ENCODE data around the gene AMPH.
A peak's percentile ranks its signal among the peaks of the same experiment; 100 is the strongest.
"Not testable (repeated sequence)": the region's sequence is repeated elsewhere in the genome, so short reads cannot be mapped to it uniquely, and the experiment has no call there.

The AMPH gene

DNA sequence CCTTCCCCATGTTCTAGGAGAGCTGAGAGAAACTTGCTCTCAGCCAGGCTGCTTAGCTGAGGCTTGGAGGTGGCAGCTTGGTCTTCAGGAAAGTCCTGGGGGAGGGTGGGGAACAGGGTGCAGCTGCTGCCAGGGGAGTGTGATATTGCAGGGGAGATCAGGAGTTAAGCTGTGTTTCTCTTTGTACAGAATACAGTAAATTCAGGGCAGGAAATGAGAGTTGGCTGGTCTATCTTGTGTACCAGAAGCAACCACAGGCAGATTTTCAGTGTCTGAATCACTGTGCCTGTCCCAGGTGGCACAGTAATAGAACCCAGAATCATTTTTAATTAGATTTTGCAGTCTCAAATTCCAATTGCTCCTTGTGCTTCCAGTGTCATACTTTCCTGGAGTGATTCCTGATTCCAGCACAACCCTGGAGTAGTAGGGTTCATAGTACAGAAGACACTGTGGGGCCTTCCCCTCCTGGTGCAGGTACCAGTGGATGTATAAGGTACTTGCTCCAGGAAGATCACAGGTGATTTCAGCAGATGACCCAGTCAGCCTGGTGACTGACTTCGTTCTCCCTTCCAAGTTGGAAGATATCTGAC lies 263.8 kb downstream of the AMPH start:
- ChIA-PET CTCF (interaction anchor here (0.5 to 2.5 kb wide), 7 partner anchors 8 to 637 kb away, joined by 3 to 8 read pairs (median 4); partner anchors contain the start of gene STARD3NL), POLR2A (no interaction called here)
- no peak for DNase-seq (ENCODE audit: extremely low spot score)
- TF ChIP-seq SP1 (IDR thresholded peaks at IDR 0.05) (no peak), ELF4 (IDR thresholded peaks at IDR 0.05) (no peak), NFRKB (IDR thresholded peaks at IDR 0.05) (no peak), ZNF384 (IDR thresholded peaks at IDR 0.05) (no peak), LEF1 (IDR thresholded peaks at IDR 0.05; ENCODE audit: borderline replicate concordance) (no peak)

DNA sequence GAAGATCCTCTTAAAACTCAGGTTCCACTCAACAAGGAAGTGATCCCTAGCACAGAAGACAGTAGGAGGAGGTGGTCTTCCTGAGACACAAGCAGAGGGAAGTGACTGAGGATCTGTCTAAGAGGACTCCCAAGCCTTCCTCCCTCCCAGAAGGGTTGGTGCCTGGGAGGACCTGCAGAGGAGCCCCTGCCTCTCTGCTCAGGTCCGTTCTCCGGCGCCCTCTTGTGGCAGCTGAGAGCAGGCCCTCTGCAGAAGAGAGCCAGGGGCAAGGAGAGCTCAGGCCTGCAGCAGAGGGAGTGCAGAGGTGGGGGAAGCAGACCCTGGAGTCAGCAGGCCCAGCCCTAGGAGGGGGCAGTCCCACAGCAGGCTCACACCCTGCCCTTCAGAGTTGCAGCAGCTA lies 267.8 kb downstream of the AMPH start:
- DNase-seq (ENCODE audit: extremely low spot score), result peak; percentile 44
- CTCF ChIA-PET, result interaction anchor here (0.6 to 0.8 kb wide), 2 partner anchors 15 to 62 kb away, joined by 3 read pairs; no protein-coding TSS in a partner anchor
- POLR2A ChIA-PET, result not testable (repeated sequence)

DNA sequence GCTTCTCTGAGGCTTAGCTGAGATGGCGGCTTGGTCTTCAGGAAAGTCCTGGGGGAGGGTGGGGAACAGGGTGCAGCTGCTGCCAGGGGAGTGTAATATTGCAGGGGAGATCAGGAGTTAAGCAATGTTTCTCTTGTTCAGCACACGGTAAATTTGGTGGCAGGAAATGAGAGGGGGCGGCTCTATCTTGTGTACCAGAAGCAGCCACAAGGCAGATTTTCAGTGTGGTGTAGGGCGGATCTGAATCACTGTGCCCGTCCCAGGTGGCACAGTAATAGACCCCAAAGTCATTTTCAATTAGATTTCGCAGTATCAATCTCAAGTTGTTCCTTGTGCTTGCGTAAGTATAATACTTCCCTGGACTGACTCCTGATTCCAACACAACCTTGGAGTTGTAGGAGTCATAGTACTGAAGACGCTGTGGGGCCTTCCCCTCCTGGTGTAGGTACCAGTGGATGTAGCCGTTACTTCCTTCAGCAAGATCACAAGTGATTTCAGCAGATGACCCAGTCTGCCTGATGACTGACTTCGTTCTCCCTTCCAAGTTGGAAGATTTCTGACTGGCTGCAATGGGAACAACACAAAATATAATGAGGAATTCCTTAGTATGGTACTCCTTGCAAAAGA lies 268.4 kb downstream of the AMPH start:
- POLR2A ChIA-PET; DNase-seq (ENCODE audit: extremely low spot score): not testable (repeated sequence)
- CTCF ChIA-PET, result interaction anchor here (0.6 to 0.8 kb wide), 2 partner anchors 15 to 62 kb away, joined by 3 read pairs; no protein-coding TSS in a partner anchor

DNA sequence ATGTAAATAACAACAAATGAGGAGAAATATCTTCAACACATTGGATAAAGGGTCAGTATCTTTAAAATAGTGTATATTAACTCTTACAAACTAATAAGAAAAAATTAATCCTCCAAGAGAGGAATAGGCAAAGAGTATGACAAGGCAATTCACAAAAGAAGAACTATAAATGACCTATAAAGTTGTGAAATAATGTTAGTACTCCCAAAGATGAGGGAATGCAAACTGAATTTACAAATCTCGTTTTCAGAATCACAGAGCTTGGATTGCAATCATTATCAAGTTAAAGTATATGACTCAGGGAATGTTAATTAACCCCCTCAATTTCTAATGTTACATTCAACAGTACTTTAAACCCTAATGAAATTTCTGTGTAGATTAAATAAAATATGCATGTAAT lies 270.4 kb downstream of the AMPH start:
- TF ChIP-seq BHLHE40 (IDR thresholded peaks at IDR 0.05; ENCODE audit: borderline replicate concordance) (no peak), TARDBP (IDR thresholded peaks at IDR 0.05) (no peak), FOXK2 (IDR thresholded peaks at IDR 0.05) (no peak)
- TF ChIP-seq, protein P1, sequence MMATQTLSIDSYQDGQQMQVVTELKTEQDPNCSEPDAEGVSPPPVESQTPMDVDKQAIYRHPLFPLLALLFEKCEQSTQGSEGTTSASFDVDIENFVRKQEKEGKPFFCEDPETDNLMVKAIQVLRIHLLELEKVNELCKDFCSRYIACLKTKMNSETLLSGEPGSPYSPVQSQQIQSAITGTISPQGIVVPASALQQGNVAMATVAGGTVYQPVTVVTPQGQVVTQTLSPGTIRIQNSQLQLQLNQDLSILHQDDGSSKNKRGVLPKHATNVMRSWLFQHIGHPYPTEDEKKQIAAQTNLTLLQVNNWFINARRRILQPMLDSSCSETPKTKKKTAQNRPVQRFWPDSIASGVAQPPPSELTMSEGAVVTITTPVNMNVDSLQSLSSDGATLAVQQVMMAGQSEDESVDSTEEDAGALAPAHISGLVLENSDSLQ (IDR thresholded peaks at IDR 0.05), result no peak
- DNase-seq (ENCODE audit: extremely low spot score), result no peak
- ChIA-PET POLR2A (no interaction called here), CTCF (no interaction called here)

DNA sequence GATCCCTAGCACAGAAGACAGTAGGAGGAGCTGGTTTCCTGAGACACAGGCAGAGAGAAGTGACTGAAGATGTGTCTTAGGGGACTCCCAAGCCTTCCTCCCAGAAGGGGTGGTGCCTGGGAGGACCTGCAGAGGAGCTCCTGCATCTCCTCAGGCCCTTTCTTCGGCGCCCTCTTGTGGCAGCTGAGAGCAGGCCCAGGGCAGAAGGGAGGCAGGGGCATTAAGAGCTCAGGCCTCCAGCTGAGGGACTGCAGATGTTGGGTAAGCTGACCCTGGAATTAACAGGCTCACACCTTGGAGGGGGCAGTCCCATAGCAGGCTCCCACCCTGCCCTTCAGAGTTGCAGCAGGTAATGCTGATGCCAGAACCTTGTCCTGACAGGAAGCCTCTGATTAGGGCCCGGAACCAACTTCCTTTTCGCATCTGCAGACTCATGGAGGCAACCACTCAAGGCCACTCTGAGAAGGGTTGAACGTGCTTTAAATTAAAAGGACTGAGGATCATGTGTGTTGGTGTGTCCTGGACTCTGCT lies 272.0 kb downstream of the AMPH start:
- CTCF ChIA-PET, result interaction anchor here (0.7 to 1.3 kb wide), 5 partner anchors 9 to 182 kb away, joined by 3 to 5 read pairs (median 3); partner anchors contain the start of gene STARD3NL
- POLR2A ChIA-PET; DNase-seq (ENCODE audit: extremely low spot score): not testable (repeated sequence)

DNA sequence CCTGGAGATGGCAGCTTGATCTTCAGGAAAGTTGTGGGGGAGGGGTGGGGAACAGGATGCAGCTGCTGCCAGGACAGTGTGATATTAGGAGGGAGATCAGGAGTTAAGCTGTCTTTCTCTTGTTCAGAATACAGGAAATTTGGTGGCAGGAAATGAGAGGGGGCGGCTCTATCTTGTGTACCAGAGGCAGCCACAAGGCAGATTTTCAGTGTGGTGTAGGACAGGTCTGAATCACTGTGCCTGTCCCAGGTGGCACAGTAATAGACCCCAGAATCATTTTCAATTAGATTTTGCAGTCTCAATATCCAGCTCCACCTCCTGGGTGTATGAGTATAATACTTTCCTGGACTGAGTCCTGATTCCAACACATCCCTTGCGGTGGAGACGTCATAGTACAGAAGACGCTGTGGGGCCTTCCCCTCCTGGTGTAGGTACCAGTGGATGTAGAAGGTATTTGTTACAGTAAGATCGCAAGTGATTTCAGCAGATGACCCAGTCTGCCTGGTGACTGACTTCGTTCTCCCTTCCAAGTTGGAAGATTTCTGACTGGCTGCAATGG lies 272.8 kb downstream of the AMPH start:
- DNase-seq (ENCODE audit: extremely low spot score); POLR2A ChIA-PET: not testable (repeated sequence)
- CTCF ChIA-PET, result interaction anchor here (0.8 to 1.3 kb wide), 4 partner anchors 9 to 35 kb away, joined by 3 to 5 read pairs (median 4); no protein-coding TSS in a partner anchor

DNA sequence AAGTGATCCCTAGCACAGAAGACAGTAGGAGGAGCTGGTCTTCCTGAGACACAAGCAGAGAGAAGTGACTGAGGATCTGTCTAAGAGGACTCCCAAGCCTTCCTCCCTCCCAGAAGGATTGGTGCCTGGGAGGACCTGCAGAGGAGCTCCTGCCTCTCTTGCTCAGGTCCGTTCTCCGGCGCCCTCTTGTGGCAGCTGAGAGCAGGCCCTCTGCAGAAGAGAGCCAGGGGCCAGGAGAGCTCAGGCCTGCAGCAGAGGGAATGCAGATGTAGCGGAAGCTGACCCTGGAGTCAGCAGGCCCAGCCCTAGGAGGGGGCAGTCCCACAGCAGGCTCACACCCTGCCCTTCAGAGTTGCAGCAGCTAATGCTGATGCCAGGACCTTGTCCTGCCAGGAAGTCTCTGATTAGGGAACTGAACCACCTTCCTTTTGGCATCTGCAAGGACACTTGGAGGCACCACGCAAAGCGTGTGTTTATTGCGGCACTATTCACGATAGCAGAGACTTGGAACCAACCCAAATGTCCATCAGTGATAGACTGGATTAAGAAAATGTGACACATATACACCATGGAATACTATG lies 276.8 kb downstream of the AMPH start:
- CTCF ChIA-PET, result interaction anchor here (0.6 to 1.4 kb wide), 8 partner anchors 9 to 455 kb away, joined by 3 to 6 read pairs (median 4); no protein-coding TSS in a partner anchor
- POLR2A ChIA-PET, result not testable (repeated sequence)
- DNase-seq (ENCODE audit: extremely low spot score), result peak; percentile 55

DNA sequence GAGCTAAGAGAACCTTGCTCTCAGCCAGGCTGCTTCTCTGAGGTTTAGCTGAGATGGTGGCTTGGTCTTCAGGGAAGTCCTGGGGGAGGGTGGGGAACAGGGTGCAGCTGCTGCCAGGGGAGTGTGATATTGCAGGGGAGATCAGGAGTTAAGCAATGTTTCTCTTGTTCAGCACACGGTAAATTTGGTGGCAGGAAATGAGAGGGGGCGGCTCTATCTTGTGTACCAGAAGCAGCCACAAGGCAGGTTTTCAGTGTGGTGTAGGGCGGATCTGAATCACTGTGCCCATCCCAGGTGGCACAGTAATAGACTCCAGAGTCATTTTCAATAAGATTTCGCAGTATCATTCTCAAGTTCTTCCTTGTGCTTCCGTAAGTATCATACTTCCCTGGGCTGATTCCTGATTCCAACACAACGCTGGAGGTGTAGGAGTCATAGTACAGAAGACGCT lies 277.7 kb downstream of the AMPH start:
- POLR2A ChIA-PET; DNase-seq (ENCODE audit: extremely low spot score): not testable (repeated sequence)
- CTCF ChIA-PET, result interaction anchor here (0.8 to 1.4 kb wide), 5 partner anchors 8 to 454 kb away, joined by 3 to 6 read pairs (median 4); no protein-coding TSS in a partner anchor

DNA sequence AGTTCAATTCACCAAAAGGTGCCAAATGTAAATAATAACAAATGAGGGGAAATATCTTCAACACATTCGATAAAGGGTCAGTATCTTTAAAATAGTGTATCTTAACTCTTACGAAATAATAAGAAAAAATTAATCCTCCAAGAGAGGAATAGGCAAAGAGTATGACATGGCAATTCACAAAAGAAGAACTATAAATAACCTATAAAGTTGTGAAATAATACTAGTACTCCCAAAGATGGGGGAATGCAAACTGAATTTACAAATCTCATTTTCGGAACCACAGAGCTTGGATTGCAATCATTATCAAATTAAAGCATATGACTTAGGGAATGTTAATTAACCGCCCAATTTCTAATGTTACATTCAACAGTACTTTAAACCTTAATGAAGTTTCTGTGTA lies 279.6 kb downstream of the AMPH start:
- ChIA-PET POLR2A (no interaction called here), CTCF (no interaction called here)
- TF ChIP-seq FOXM1 (IDR thresholded peaks at IDR 0.05; ENCODE audit: borderline replicate concordance) (no peak), LEF1 (IDR thresholded peaks at IDR 0.05; ENCODE audit: borderline replicate concordance) (no peak), HDGF (IDR thresholded peaks at IDR 0.05; ENCODE audit: borderline replicate concordance) (no peak), NFRKB (IDR thresholded peaks at IDR 0.05) (no peak)
- TF ChIP-seq, protein P1 (IDR thresholded peaks at IDR 0.05), result no peak
- DNase-seq (ENCODE audit: extremely low spot score), result no peak

DNA sequence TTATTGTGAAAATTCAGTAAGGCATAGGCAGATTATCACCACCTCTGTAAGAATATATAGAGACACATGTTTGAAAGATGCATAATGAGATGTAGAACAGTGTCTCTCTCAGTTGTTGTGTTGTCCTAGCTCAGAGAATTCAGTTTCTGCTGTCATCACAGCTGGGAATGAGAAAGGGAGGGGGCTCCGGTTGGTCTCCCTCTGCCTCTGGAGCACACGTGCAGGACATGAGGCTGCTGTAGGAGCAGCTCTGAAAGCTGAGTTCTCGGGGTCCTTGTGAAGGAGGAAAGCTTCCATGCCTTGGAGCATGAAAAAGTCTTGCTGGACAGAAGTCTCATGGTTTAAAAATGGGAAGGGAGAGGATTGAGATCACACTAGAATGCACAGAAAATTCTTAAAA lies 280.4 kb downstream of the AMPH start:
- DNase-seq (ENCODE audit: extremely low spot score); POLR2A ChIA-PET; CTCF ChIA-PET: not testable (repeated sequence)

DNA sequence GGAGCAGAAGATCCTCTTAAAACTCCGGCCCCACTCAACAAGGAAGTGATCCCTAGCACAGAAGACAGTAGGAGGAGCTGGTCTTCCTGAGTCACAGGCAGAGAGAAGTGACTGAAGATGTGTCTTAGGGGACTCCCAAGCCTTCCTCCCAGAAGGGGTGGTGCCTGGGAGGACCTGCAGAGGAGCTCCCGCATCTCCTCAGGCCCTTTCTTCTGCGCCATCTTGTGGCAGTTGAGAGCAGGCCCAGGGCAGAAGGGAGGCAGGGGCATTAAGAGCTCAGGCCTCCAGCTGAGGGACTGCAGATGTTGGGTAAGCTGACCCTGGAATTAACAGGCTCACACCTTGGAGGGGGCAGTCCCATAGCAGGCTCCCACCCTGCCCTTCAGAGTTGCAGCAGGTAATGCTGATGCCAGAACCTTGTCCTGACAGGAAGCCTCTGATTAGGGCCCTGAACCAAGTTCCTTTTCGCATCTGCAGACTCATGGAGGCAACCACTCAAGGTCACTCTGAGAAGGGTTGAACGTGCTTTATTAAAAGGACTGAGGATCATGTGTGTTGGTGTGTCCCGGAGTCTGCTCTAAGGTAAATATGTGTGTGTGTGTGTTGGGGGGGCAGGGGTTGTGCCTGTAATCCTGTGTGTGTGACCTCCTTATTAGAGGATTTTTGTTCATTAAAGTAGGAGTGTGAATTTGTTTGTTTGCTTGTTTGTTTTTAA lies 281.1 kb downstream of the AMPH start:
- POLR2A ChIA-PET; DNase-seq (ENCODE audit: extremely low spot score): not testable (repeated sequence)
- CTCF ChIA-PET, result interaction anchor here (0.7 to 1.3 kb wide), 4 partner anchors 9 to 433 kb away, joined by 3 to 8 read pairs (median 4); partner anchors contain the start of gene SFRP4

DNA sequence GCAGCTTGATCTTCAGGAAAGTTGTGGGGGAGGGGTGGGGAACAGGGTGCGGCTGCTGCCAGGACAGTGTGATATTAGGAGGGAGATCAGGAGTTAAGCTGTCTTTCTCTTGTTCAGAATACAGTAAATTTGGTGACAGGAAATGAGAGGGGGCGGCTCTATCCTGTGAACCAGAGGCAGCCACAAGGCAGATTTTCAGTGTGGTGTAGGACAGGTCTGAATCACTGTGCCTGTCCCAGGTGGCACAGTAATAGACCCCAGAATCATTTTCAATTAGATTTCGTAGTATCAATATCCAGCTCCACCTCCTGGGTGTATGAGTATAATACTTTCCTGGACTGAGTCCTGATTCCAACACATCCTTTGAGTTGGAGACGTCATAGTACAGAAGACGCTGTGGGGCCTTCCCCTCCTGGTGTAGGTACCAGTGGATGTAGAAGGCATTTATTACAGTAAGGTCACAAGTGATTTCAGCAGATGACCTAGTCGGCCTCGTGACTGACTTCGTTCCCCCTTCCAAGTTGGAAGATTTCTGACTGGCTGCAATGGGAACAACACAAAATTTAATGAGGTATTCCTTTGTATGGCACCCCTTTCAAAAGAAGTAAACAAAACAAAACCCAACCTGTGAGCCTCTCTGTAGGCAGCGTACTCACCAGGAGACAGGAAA lies 281.9 kb downstream of the AMPH start:
- POLR2A ChIA-PET; DNase-seq (ENCODE audit: extremely low spot score): not testable (repeated sequence)
- CTCF ChIA-PET, result interaction anchor here (0.7 to 1.3 kb wide), 3 partner anchors 10 to 432 kb away, joined by 3 to 8 read pairs (median 5); partner anchors contain the start of gene SFRP4

All from HEK293T (cell line).